Measurements from ENCODE around the gene EXOC3L1.

- TF ChIP-seq POLR2A (IDR thresholded peaks at IDR 0.05; ENCODE audit: low read length): no peak
- TF ChIP-seq GATA1 (IDR thresholded peaks at IDR 0.05; ENCODE audit: low read depth, low read length): no peak
These were observed 21.7 kb upstream of the EXOC3L1 start for GRCh38 chr16:67211674-67212073.
